BJ (cell line): ENCODE data around the gene GRM2. TPM values are rescaled to one million over a fixed set of nuclear protein-coding genes. Genes with fewer than 3 reads are reported as not detected.

Experiments
- CTCF ChIA-PET: fragments of 350-600 bp; formaldehyde crosslinking; extraction: SDS; loops from one replicate; lab custom pipeline; 2021; ENCODE audit warnings: antibody characterized with exemption, inconsistent platforms; lab: Yijun Ruan, JAX
- POLR2A ChIA-PET: fragments of 300-600 bp; sonication (Branson Sonifier 250); formaldehyde crosslinking; extraction: SDS; loops from one replicate; lab custom pipeline; 2021; ENCODE audit warnings: antibody characterized with exemption; lab: Charles Lee
- DNase-seq: peaks from one replicate; pipeline ENCODE4 v3.0.0-alpha.2; 2011; ENCODE audit warnings: low read depth
- H3K27me3 ChIP-seq: 2 replicates; pipeline ENCODE4 v1.6.0; 2011; ENCODE audit warnings: low read length; ENCODE audit not compliant: control insufficient read depth, insufficient read depth
- H3K36me3 ChIP-seq: 2 replicates; pipeline ENCODE4 v1.5.1; 2011; ENCODE audit warnings: low read length; ENCODE audit not compliant: control insufficient read depth, insufficient read depth
- H3K4me3 ChIP-seq: 2 replicates; pipeline ENCODE4 v1.5.1; 2011; ENCODE audit warnings: low read depth, mild to moderate bottlenecking, control low read depth, low read length
- polyA plus RNA-seq: library from polyadenylated mRNA; depleted of rRNA; stranded (reverse); fragments of >200 nt; gene quantifications from 2 replicates; pipeline ENCODE4 v1.2.3, GENCODE V29; 2011
- TF ChIP-seq, protein P1 (sequence below): IDR thresholded peaks from 2 replicates; pipeline ENCODE4 v1.5.1; 2011; ENCODE audit warnings: low read depth, mild to moderate bottlenecking, control low read depth, inconsistent platforms, low read length, moderate library complexity; ENCODE audit not compliant: insufficient read depth

The GRM2 gene
- polyA plus RNA-seq, 1 experiment: 0.09 TPM

DNA sequence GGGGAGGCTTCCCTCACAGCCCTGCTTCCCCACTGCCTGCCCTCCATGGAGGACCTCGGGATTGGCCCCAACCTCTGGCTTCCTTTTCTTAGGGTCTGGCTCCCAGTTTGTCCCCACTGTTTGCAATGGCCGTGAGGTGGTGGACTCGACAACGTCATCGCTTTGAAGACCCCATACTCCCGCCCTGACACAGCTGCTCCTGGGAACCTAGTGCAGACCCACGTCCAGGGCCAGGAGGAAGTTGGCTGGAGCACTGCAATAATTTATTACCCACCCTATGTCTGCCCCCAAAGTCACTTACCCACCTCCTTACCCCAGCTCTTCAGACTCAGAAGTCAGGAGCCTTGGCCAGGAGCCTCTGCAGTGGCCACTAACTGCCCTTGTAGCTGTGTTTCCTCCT is 11.1 kb downstream of the GRM2 start:
- ChIA-PET POLR2A (no interaction called here), CTCF (interaction anchor here (0.6 to 1.6 kb wide), 2 partner anchors 11 to 32 kb away, joined by 3 to 4 read pairs; partner anchors contain the start of gene GRM2)
- peaks cover 2% of the 10 kb centered on the region; the same call in 1 of the 2 replicates for H3K27me3 ChIP-seq
- H3K4me3 ChIP-seq: no peak overlapping the region
- DNase-seq: no peak
- no peaks in the 10 kb centered on the region for H3K36me3 ChIP-seq
- TF ChIP-seq, protein P1, sequence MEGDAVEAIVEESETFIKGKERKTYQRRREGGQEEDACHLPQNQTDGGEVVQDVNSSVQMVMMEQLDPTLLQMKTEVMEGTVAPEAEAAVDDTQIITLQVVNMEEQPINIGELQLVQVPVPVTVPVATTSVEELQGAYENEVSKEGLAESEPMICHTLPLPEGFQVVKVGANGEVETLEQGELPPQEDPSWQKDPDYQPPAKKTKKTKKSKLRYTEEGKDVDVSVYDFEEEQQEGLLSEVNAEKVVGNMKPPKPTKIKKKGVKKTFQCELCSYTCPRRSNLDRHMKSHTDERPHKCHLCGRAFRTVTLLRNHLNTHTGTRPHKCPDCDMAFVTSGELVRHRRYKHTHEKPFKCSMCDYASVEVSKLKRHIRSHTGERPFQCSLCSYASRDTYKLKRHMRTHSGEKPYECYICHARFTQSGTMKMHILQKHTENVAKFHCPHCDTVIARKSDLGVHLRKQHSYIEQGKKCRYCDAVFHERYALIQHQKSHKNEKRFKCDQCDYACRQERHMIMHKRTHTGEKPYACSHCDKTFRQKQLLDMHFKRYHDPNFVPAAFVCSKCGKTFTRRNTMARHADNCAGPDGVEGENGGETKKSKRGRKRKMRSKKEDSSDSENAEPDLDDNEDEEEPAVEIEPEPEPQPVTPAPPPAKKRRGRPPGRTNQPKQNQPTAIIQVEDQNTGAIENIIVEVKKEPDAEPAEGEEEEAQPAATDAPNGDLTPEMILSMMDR: no peak

GRCh38 chr3:51718547-51719409 is 11.9 kb downstream of the GRM2 start:
- TF ChIP-seq, protein P1: peak; percentile 76
- no peak for DNase-seq
- POLR2A ChIA-PET: no interaction called here
- CTCF ChIA-PET: interaction anchor here (0.6 to 1.6 kb wide), 7 partner anchors 8 to 242 kb away, joined by 3 to 6 read pairs (median 3); partner anchors contain the start of gene GRM2
- Histone ChIP-seq H3K4me3 (no peak overlapping the region), H3K27me3 (peaks cover 2% of the 10 kb centered on the region; the same call in 1 of the 2 replicates), H3K36me3 (no peaks in the 10 kb centered on the region)

DNA sequence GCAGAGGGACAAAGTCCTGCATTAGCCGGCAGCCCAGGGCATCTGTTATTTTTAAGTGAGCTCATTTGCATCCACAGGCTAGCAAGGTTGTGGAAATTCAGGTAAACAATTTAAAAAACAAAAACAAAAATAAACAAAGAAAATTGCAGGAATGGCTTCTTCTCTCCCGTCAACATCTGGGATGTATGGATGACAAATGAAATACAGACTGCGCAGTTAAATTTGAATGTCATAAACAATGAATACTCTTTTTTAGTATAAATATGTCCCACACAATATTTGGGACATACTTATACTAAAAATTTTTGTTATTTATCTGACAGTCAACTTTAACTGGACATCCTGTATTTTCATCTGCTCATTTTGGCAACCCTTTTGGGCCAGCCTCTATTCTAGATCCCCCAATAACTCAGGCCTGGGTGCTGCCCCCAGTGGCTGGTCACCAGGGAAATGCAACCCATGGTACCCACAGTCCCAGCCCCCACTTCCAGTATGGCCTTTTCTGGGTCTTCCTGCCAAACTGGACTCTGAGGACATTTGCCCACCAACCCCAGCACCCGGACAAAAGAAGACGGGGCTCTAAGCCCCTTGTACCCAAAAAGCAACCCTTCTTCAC is 12.7 kb downstream of the GRM2 start:
- Histone ChIP-seq H3K4me3 (no peak overlapping the region), H3K27me3 (peaks cover 2% of the 10 kb centered on the region; the same call in 1 of the 2 replicates), H3K36me3 (no peaks in the 10 kb centered on the region)
- TF ChIP-seq, protein P1: 0 out of 2 replicates have a peak, but pooled peaks have one; percentile 13
- no peak for DNase-seq
- CTCF ChIA-PET: interaction anchor here (0.6 to 1.6 kb wide), 7 partner anchors 9 to 243 kb away, joined by 3 to 6 read pairs (median 3); partner anchors contain the start of gene GRM2
- POLR2A ChIA-PET: no interaction called here

- Histone ChIP-seq H3K4me3 (no peak overlapping the region), H3K36me3 (no peaks in the 10 kb centered on the region), H3K27me3 (peaks cover 2% of the 10 kb centered on the region; the same call in 1 of the 2 replicates)
- TF ChIP-seq, protein P1: no peak
- ChIA-PET CTCF (interaction anchor here (0.9 kb wide), 1 partner anchor 16 kb away, joined by 3 read pairs; no protein-coding TSS in a partner anchor), POLR2A (no interaction called here)
- no peak for DNase-seq
Measured at GRCh38 chr3:51720292-51721061, 13.6 kb downstream of the GRM2 start.
